Hepatocyte (in vitro differentiated cells): Measurements from ENCODE around the gene RNF32.

ENCODE experiments used
- EZH2phosphoT487 ChIP-seq: fragments of 200-600 bp; sonication (generic); IDR thresholded peaks from one replicate; pipeline ENCODE4 v1.6.1; 2018; ENCODE audit warnings: antibody characterized with exemption, mild to moderate bottlenecking, low read depth, moderate library complexity; ENCODE audit not compliant: unreplicated experiment, severe bottlenecking
- TF ChIP-seq, protein P1 (sequence below): fragments of 200-600 bp; sonication (generic); IDR thresholded peaks from 2 replicates; pipeline ENCODE4 v1.5.1; 2016; ENCODE audit warnings: antibody characterized with exemption, mild to moderate bottlenecking; ENCODE audit not compliant: poor library complexity

- TF ChIP-seq, protein P1, sequence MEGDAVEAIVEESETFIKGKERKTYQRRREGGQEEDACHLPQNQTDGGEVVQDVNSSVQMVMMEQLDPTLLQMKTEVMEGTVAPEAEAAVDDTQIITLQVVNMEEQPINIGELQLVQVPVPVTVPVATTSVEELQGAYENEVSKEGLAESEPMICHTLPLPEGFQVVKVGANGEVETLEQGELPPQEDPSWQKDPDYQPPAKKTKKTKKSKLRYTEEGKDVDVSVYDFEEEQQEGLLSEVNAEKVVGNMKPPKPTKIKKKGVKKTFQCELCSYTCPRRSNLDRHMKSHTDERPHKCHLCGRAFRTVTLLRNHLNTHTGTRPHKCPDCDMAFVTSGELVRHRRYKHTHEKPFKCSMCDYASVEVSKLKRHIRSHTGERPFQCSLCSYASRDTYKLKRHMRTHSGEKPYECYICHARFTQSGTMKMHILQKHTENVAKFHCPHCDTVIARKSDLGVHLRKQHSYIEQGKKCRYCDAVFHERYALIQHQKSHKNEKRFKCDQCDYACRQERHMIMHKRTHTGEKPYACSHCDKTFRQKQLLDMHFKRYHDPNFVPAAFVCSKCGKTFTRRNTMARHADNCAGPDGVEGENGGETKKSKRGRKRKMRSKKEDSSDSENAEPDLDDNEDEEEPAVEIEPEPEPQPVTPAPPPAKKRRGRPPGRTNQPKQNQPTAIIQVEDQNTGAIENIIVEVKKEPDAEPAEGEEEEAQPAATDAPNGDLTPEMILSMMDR = no peak
- TF ChIP-seq EZH2phosphoT487 = no peak
Measured at GRCh38 chr7:156652886-156653568, 12.5 kb downstream of the RNF32 start.
